ENCODE measurements around the gene ROPN1B.

ROPN1B gene

GRCh38 chr3:126005951-126006350 is 37.0 kb downstream of the ROPN1B start:
- peaks cover 41% of the 10 kb centered on the region for H3K36me3 Mint-ChIP-seq (ENCODE audit: low read depth)
- peaks cover 21% of the 10 kb centered on the region for H3K9me3 Mint-ChIP-seq
- no peaks in the 10 kb centered on the region for H3K4me1 Mint-ChIP-seq
- no peak overlapping the region for H3K4me3 Mint-ChIP-seq
- H3K27me3 Mint-ChIP-seq (ENCODE audit: low read depth): no peaks in the 10 kb centered on the region
- H3K27ac Mint-ChIP-seq: no peak overlapping the region
- TF ChIP-seq, protein P1, sequence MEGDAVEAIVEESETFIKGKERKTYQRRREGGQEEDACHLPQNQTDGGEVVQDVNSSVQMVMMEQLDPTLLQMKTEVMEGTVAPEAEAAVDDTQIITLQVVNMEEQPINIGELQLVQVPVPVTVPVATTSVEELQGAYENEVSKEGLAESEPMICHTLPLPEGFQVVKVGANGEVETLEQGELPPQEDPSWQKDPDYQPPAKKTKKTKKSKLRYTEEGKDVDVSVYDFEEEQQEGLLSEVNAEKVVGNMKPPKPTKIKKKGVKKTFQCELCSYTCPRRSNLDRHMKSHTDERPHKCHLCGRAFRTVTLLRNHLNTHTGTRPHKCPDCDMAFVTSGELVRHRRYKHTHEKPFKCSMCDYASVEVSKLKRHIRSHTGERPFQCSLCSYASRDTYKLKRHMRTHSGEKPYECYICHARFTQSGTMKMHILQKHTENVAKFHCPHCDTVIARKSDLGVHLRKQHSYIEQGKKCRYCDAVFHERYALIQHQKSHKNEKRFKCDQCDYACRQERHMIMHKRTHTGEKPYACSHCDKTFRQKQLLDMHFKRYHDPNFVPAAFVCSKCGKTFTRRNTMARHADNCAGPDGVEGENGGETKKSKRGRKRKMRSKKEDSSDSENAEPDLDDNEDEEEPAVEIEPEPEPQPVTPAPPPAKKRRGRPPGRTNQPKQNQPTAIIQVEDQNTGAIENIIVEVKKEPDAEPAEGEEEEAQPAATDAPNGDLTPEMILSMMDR (IDR thresholded peaks at IDR 0.05; ENCODE audit: unreplicated experiment in 3 of 3): no peak

DNA sequence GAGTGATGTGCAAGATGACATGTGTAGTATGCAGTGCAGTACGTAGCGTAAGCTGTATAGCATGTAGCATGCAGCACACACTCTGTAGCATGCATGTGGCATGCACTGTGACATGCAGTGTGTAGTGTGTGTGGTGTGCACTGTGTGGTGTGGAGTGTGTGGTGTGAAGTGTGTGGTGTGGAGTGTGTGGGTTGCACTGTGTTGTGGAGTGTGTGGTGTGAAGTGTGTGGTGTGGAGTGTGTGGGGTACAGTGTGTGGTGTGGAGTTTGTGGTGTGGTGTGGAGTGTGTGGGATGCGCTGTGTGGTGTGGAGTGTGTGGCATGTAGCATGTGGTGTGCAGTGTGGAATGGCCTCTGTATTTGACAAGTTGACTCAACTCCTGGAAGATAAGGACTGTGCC is 39.2 kb downstream of the ROPN1B start:
- peaks cover 60% of the 10 kb centered on the region for H3K36me3 Mint-ChIP-seq (ENCODE audit: low read depth)
- TF ChIP-seq, protein P1 (IDR thresholded peaks at IDR 0.05; ENCODE audit: unreplicated experiment in 3 of 3): no peak
- no peaks in the 10 kb centered on the region for H3K4me1 Mint-ChIP-seq
- H3K27ac Mint-ChIP-seq: no peak overlapping the region
- H3K9me3 Mint-ChIP-seq: peaks cover 1% of the 10 kb centered on the region
- no peak overlapping the region for H3K4me3 Mint-ChIP-seq
- H3K27me3 Mint-ChIP-seq (ENCODE audit: low read depth): no peaks in the 10 kb centered on the region

- Mint-ChIP-seq H3K4me3 (no peak overlapping the region), H3K36me3 (ENCODE audit: low read depth) (peaks cover 68% of the 10 kb centered on the region), H3K27me3 (ENCODE audit: low read depth) (peaks cover 3% of the 10 kb centered on the region), H3K4me1 (no peaks in the 10 kb centered on the region), H3K9me3 (no peaks in the 10 kb centered on the region), H3K27ac (no peak overlapping the region)
- TF ChIP-seq, protein P1 (IDR thresholded peaks at IDR 0.05; ENCODE audit: unreplicated experiment in 3 of 3): no peak
Observed at GRCh38 chr3:126009181-126009580, 40.2 kb downstream of the ROPN1B start.

- H3K4me3 Mint-ChIP-seq: no peak overlapping the region
- H3K36me3 Mint-ChIP-seq (ENCODE audit: low read depth): peaks cover 69% of the 10 kb centered on the region
- no peak overlapping the region for H3K27ac Mint-ChIP-seq
- no peaks in the 10 kb centered on the region for H3K9me3 Mint-ChIP-seq
- H3K27me3 Mint-ChIP-seq (ENCODE audit: low read depth): peaks cover 3% of the 10 kb centered on the region
- no peaks in the 10 kb centered on the region for H3K4me1 Mint-ChIP-seq
- TF ChIP-seq, protein P1 (IDR thresholded peaks at IDR 0.05; ENCODE audit: unreplicated experiment in 3 of 3): no peak
Observed at GRCh38 chr3:126013751-126014156, 44.8 kb downstream of the ROPN1B start.

- Mint-ChIP-seq H3K4me1 (no peaks in the 10 kb centered on the region), H3K27ac (no peak overlapping the region), H3K9me3 (no peaks in the 10 kb centered on the region), H3K4me3 (no peak overlapping the region), H3K36me3 (ENCODE audit: low read depth) (peaks cover 64% of the 10 kb centered on the region), H3K27me3 (ENCODE audit: low read depth) (peaks cover 3% of the 10 kb centered on the region)
- TF ChIP-seq, protein P1 (IDR thresholded peaks at IDR 0.05; ENCODE audit: unreplicated experiment in 3 of 3): no peak
Observed at GRCh38 chr3:126014252-126014651, 45.3 kb downstream of the ROPN1B start.

GRCh38 chr3:126015075-126015474 is 46.1 kb downstream of the ROPN1B start:
- H3K27me3 Mint-ChIP-seq (ENCODE audit: low read depth): peaks cover 3% of the 10 kb centered on the region
- peaks cover 57% of the 10 kb centered on the region for H3K36me3 Mint-ChIP-seq (ENCODE audit: low read depth)
- TF ChIP-seq, protein P1 (IDR thresholded peaks at IDR 0.05; ENCODE audit: unreplicated experiment in 3 of 3): no peak
- H3K9me3 Mint-ChIP-seq: no peaks in the 10 kb centered on the region
- no peaks in the 10 kb centered on the region for H3K4me1 Mint-ChIP-seq
- no peak overlapping the region for H3K4me3 Mint-ChIP-seq
- H3K27ac Mint-ChIP-seq: no peak overlapping the region
